Measurements from ENCODE around the gene MFNG.

DNA sequence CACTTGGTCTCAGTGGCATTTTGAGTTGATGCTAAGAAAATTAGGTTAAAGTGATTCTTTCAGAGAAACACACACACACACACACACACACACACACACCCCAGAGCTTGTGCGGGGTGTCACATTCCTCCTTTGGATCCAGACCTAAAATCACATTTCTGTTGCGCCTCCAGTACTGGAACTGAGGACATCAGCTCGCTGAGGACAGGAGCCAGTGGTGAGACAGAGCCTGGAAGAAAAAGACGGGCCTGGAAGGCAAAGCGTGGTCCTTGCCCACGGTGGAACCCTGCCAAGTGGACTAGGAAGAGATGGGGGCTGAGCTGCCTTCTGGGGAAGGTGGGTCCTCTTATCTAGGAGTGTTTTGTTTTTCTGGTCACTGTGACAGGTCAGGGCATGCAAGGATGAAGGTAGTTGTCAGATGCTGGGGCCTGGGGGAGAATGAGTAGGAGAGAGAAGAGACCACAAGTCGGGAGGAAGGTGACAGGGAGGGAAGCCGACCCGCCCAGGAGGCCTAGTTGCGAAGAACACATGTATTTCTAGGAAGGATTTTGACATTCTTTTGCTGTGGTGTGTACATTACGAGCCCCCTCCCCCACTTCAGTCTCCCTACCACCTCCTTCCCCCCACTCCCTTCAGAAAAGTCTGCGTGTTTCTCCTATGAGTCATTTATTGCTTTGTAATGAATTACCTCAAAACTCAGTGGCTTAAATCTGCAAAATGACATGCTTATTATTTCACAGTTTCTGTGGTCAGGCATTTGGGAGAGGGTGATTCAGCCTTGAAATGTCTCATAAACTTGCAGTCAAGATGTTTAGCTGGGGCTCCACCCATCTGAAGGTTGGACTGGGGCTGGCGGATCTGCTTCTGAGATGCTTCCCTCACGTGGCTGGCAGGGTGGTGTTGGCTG, 54.1 kb downstream of the MFNG start:
- TF ChIP-seq, protein P1, sequence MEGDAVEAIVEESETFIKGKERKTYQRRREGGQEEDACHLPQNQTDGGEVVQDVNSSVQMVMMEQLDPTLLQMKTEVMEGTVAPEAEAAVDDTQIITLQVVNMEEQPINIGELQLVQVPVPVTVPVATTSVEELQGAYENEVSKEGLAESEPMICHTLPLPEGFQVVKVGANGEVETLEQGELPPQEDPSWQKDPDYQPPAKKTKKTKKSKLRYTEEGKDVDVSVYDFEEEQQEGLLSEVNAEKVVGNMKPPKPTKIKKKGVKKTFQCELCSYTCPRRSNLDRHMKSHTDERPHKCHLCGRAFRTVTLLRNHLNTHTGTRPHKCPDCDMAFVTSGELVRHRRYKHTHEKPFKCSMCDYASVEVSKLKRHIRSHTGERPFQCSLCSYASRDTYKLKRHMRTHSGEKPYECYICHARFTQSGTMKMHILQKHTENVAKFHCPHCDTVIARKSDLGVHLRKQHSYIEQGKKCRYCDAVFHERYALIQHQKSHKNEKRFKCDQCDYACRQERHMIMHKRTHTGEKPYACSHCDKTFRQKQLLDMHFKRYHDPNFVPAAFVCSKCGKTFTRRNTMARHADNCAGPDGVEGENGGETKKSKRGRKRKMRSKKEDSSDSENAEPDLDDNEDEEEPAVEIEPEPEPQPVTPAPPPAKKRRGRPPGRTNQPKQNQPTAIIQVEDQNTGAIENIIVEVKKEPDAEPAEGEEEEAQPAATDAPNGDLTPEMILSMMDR (conservative IDR thresholded peaks at IDR 0.05 in 1 of 2, IDR thresholded peaks at IDR 0.05 in 1 of 2; ENCODE audit: low read depth in 1 of 2, low read length in 2 of 2): no peak
- TF ChIP-seq EZH2 (IDR thresholded peaks at IDR 0.05; ENCODE audit: low read length, missing control alignments): no peak
